T-helper 1 cell treated with Interleukin-12 subunit alpha and Interleukin-12 subunit beta and Interleukin-4 antibody, amounts not matched to agents 30 μg/mL and 1 μg/mL, for 36 hours (primary cell): ENCODE measurements around the gene R3HDM4.
"Not testable (repeated sequence)": the region's sequence is repeated elsewhere in the genome, so short reads cannot be mapped to it uniquely, and the experiment has no call there.

Source experiments
- H3K27ac Mint-ChIP-seq: one replicate; pipeline ENCODE4 v1.8.0; 2021; ENCODE audit warnings: mild to moderate bottlenecking, mixed read lengths
- H3K27me3 Mint-ChIP-seq: one replicate; pipeline ENCODE4 v1.8.0; 2021; ENCODE audit warnings: low read depth, mixed read lengths
- H3K36me3 Mint-ChIP-seq: one replicate; pipeline ENCODE4 v1.8.0; 2021; ENCODE audit warnings: low read depth, mixed read lengths
- H3K4me1 Mint-ChIP-seq: one replicate; pipeline ENCODE4 v1.8.0; 2021; ENCODE audit warnings: low read depth, mixed read lengths
- H3K4me3 Mint-ChIP-seq: one replicate; pipeline ENCODE4 v1.8.0; 2021; ENCODE audit warnings: mild to moderate bottlenecking, moderate library complexity, mixed read lengths
- H3K9me3 Mint-ChIP-seq: one replicate; pipeline ENCODE4 v1.8.0; 2021; ENCODE audit warnings: mixed read lengths

Gene R3HDM4

GRCh38 chr19:899336-900042 is 13.5 kb downstream of the R3HDM4 start:
- H3K27ac Mint-ChIP-seq, result no peak overlapping the region
- no peaks in the 10 kb centered on the region for H3K27me3 Mint-ChIP-seq
- H3K9me3 Mint-ChIP-seq, result no peaks in the 10 kb centered on the region
- peaks cover 10% of the 10 kb centered on the region for H3K4me1 Mint-ChIP-seq
- no peak overlapping the region for H3K4me3 Mint-ChIP-seq
- peaks cover 11% of the 10 kb centered on the region for H3K36me3 Mint-ChIP-seq

DNA sequence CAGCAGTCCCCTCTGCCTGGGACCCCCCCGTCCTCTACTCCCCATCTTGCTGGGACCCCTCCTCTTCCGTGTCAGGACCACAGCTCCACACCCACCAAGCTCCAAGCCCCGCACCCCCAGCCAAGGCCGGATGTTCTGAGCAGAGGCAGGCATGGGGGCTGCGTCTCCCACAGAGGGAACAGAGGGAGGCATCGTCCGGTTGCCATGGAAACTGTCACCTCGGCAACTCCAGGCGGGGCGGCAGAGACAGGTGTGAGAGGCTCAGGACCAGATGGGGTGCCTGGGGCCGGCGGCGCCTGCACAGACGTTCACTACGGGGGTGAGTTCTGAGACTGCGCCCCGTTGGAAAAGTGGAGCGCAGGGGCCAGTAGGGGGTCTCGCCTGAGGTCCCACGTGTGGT is 14.4 kb downstream of the R3HDM4 start:
- Mint-ChIP-seq H3K9me3 (no peaks in the 10 kb centered on the region), H3K36me3 (peaks cover 5% of the 10 kb centered on the region), H3K27me3 (no peaks in the 10 kb centered on the region), H3K4me1 (peaks cover 5% of the 10 kb centered on the region), H3K27ac (no peak overlapping the region), H3K4me3 (no peak overlapping the region)

DNA sequence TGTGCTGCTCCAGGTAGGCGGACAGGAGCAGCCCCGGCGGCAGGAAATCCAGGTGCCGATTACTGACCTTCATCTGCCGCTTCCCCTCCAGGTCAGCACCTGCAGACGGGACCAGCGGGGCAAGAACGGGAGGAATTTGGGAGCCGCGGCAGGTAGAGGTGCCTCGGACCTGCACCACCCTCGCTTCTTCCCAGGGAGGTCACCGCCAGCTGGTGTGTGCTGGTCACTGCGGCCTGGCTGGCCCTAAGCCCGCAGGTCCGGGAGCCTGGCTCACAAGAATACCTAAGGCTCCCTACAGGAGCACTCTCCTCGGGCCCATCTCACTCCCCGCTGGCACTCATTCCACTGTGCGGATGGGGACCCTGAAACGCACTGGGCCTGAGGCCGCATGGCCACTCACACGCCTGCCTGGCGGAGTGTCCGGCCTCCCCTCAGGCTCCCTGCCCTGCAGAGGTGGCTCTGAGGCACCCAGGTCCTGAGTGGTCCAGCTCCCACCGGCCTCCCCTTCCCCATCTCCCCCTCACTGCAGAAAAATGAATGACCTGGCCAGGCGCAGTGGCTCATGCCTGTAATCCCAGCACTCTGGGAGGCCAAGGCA is 15.5 kb downstream of the R3HDM4 start:
- H3K36me3 Mint-ChIP-seq, result peaks cover 10% of the 10 kb centered on the region
- peaks cover 11% of the 10 kb centered on the region for H3K4me1 Mint-ChIP-seq
- H3K9me3 Mint-ChIP-seq, result no peaks in the 10 kb centered on the region
- no peaks in the 10 kb centered on the region for H3K27me3 Mint-ChIP-seq
- H3K27ac Mint-ChIP-seq, result no peak overlapping the region
- no peak overlapping the region for H3K4me3 Mint-ChIP-seq

GRCh38 chr19:896999-897398 is 16.0 kb downstream of the R3HDM4 start:
- Mint-ChIP-seq H3K4me1 (peaks cover 12% of the 10 kb centered on the region), H3K9me3 (no peaks in the 10 kb centered on the region), H3K4me3 (no peak overlapping the region), H3K36me3 (peaks cover 10% of the 10 kb centered on the region), H3K27me3 (no peaks in the 10 kb centered on the region), H3K27ac (no peak overlapping the region)

DNA sequence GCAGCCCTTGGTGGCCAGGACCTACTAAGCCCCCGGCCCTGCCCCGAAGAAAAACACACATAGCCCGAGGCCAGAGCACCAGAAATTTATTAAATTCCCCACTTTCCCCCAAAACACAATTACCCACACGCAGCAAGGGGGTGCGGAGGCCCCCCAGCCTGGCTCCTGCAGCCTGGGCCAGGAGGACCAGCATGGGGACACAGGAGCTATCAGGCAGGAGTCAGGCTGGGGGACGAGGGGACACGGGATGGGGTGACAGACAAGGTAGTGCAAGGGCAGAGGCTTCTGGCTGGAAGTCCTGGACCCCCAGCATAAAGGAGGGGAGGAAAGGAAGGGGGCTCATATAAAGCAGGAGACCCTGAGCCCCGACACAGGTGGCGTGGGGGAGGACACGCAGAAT is 16.6 kb downstream of the R3HDM4 start:
- H3K27me3 Mint-ChIP-seq, result no peaks in the 10 kb centered on the region
- H3K9me3 Mint-ChIP-seq, result no peaks in the 10 kb centered on the region
- H3K27ac Mint-ChIP-seq, result no peak overlapping the region
- peaks cover 12% of the 10 kb centered on the region for H3K4me1 Mint-ChIP-seq
- H3K4me3 Mint-ChIP-seq, result no peak overlapping the region
- H3K36me3 Mint-ChIP-seq, result peaks cover 10% of the 10 kb centered on the region

DNA sequence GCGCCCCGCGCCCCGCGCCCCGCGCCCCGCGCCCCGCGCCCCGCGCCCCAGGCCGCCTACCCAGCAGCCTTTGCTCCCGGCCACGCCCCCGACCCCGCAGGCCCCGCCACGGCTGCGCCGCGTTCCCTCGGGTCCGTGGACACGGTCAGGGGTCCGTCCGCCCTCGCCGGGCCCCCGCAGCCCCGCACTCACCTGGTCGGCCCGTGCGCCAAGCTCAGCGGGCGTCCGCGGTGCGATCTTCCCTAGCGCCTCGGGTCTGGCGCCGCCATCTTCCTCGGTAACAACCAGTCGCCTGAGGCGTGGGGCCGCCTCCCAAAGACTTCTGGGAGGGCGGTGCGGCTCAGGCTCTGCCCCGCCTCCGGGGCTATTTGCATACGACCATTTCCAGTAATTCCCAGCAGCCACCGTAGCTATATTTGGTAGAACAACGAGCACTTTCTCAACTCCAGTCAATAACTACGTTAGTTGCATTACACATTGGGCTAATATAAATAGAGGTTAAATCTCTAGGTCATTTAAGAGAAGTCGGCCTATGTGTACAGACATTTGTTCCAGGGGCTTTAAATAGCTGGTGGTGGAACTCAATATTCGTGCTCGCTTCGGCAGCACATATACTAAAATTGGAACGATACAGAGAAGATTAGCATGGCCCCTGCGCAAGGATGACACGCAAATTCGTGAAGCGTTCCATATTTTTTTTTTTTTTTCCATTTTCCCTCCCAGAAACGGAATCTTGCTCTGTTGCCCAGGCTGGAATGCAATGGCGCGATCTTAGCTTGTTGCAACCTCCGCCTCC is 19.9 kb downstream of the R3HDM4 start, which contains the start of the genes MED16 and RNU6-9:
TSS of gene MED16 (minus strand) at position 294 of the 796 bp plus-strand sequence. CDS start 2,056 bp downstream, outside the sequence.
TSS of gene RNU6-9 (plus strand) at position 591 of the 796 bp plus-strand sequence.
- Mint-ChIP-seq H3K27me3 (no peaks in the 10 kb centered on the region), H3K4me3 (peak within 1 kb of the TSS; percentile 93), H3K36me3 (peaks cover 11% of the 10 kb centered on the region), H3K9me3 (no peaks in the 10 kb centered on the region), H3K27ac (peak within 1 kb of the TSS; percentile 96), H3K4me1 (peaks cover 13% of the 10 kb centered on the region)

DNA sequence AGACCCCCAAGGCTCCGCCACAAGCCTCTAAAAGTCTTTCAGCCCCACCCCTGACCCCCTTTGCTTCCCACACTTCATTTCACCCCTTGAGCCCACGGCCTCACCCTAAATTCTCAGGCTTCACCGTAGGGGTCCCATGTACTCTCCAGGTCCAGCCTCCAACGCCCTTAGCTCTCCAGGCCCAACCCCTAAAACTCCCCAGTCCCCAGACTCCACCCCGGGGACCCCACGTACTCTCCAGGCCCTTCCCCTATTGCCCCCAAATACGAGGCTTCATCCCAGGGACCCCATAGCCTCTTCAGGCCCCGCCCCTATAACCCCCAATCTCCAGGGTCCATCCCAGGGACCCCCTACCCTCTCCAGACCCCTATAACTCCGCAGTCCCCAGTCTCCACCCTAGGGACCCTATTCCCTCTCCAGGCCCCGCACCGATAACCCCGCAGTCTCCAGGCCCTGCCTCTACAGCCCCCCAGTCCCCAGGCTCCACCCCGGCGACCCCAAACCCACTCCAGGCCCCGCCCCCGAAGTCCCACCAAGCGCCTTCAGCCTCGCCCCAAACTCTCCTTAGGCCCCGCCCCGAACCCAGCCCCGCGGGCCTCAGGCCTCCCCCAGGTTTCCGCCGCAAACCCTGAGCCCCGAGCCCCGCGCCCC is 20.7 kb downstream of the R3HDM4 start:
- H3K27me3 Mint-ChIP-seq, result no peaks in the 10 kb centered on the region
- H3K4me1 Mint-ChIP-seq, result peaks cover 11% of the 10 kb centered on the region
- peak overlapping the region; percentile 86 for H3K4me3 Mint-ChIP-seq
- H3K36me3 Mint-ChIP-seq, result peaks cover 11% of the 10 kb centered on the region
- no peaks in the 10 kb centered on the region for H3K9me3 Mint-ChIP-seq
- H3K27ac Mint-ChIP-seq, result peak overlapping the region; percentile 87

DNA sequence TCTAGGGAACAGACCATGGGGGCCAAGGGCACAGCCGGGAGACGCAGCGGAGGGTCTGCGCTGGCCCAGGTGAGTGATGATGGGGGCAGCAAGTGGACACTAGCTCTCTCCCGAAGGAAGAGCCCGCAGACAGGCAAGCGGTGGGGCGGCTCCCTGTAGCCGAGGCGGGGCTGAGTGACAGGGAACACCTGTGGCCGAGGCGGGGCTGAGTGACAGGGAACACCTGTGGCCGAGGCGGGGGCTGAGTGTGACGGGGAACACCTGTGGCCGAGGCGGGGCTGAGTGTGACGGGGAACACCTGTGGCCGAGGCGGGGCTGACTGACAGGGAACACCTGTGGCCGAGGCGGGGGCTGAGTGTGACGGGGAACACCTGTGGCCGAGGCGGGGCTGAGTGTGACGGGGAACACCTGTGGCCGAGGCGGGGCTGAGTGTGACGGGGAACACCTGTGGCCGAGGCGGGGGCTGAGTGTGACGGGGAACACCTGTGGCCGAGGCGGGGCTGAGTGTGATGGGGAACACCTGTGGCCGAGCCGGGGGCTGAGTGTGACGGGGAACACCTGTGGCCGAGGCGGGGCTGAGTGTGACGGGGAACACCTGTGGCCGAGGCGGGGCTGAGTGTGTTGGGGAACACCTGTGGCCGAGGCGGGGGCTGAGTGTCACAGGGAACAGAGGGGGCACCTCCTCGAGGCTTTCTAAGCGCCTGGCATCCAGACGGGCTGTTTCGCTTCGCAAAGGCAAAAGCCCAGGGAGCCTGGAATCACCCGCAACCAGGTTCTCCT is 21.4 kb downstream of the R3HDM4 start:
- H3K27me3 Mint-ChIP-seq, H3K9me3 Mint-ChIP-seq: not testable (repeated sequence)
- Mint-ChIP-seq H3K4me3 (peak overlapping the region; percentile 86), H3K27ac (peak overlapping the region; percentile 87), H3K36me3 (peaks cover 14% of the 10 kb centered on the region), H3K4me1 (peaks cover 11% of the 10 kb centered on the region)

- Mint-ChIP-seq H3K4me3 (peak overlapping the region; percentile 72), H3K27me3 (no peaks in the 10 kb centered on the region), H3K9me3 (no peaks in the 10 kb centered on the region), H3K4me1 (peaks cover 11% of the 10 kb centered on the region), H3K27ac (peak overlapping the region; percentile 68), H3K36me3 (peaks cover 11% of the 10 kb centered on the region)
Measured at GRCh38 chr19:890831-891230, 22.2 kb downstream of the R3HDM4 start.

- Mint-ChIP-seq H3K4me1 (peaks cover 11% of the 10 kb centered on the region), H3K4me3 (no peak overlapping the region), H3K27me3 (no peaks in the 10 kb centered on the region), H3K27ac (peak overlapping the region; percentile 31), H3K9me3 (no peaks in the 10 kb centered on the region), H3K36me3 (peaks cover 13% of the 10 kb centered on the region)
Measured at GRCh38 chr19:889662-890295, 23.2 kb downstream of the R3HDM4 start.

DNA sequence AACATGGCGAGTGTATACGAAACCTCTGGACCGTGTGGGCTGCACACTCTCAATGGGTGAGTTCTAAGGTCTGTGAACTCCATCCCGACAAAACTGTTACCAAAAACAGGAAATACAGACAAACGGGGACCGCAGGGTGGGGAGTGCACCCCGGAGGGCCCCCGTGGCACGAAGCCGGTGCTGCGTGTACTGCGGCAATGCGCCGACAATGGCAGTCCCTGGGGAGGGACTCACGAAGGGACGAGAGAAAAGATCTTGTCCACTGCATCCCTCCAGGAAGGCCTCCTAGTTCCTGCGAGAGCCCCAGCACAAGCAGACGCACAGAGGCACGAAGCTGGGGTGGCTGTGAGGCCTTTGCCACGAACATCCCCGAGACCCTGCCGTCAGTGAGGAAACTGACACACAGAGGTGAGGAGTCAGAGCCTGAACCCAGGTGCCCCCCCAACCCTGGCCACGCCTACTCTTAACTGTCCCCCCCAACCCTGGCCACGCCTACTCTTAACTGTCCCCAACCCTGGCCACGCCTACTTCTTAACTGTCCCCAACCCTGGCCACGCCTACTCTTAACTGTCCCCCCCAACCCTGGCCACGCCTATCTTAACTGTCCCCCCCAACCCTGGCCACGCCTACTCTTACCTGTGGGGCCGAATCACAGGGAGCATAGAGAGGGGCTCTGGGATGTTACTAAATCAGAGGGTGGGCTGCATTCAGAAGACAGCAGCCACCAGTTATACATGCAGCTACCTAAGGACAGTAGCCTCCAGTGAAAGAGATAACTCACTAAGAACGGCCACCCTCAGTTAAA is 24.2 kb downstream of the R3HDM4 start:
- H3K27ac Mint-ChIP-seq, result peak overlapping the region; percentile 68
- peaks cover 15% of the 10 kb centered on the region for H3K36me3 Mint-ChIP-seq
- peak overlapping the region; percentile 21 for H3K4me3 Mint-ChIP-seq
- H3K9me3 Mint-ChIP-seq, result no peaks in the 10 kb centered on the region
- H3K27me3 Mint-ChIP-seq, result no peaks in the 10 kb centered on the region
- peaks cover 11% of the 10 kb centered on the region for H3K4me1 Mint-ChIP-seq

DNA sequence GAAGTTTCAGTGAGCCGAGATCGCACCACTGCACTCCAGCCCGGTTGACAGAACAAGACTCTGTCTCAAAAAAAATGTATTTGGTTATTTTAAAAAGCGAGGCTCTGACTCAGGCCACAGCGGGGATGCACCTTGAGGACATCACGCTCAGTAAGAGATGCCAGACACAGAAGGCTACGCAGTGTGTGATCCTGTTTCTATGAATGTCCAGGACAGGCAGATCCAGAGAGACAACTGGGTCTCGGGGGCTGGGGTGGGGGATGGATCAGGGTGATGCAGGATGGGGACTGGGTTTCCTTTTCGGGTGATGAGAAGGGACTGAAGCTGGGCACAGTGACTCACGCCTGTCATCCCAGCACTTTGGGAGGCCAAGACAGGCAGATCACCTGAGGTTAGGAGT is 25.4 kb downstream of the R3HDM4 start:
- Mint-ChIP-seq H3K4me3 (no peak overlapping the region), H3K27me3 (no peaks in the 10 kb centered on the region), H3K27ac (no peak overlapping the region), H3K4me1 (peaks cover 5% of the 10 kb centered on the region), H3K9me3 (no peaks in the 10 kb centered on the region), H3K36me3 (peaks cover 10% of the 10 kb centered on the region)

DNA sequence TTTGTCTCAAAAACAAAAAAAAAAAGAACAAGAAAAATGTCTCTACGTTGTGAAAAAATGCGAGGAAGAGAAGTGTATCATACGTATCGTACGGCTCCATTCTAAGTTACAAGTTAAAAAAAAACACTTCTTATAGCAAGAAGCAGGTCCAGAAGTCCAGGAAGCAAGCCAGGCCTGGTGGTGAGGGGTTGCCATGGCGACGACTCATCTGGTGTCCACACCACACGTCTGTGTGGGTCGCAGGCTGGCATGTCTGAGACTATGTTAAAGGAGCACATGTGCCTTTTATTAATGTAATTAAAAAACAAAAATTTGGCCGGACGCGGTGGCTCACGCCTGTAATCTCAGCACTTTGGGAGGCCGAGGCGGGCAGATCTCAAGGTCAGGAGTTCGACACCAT is 25.9 kb downstream of the R3HDM4 start:
- H3K27ac Mint-ChIP-seq, result no peak overlapping the region
- H3K4me3 Mint-ChIP-seq, result no peak overlapping the region
- peaks cover 4% of the 10 kb centered on the region for H3K4me1 Mint-ChIP-seq
- no peaks in the 10 kb centered on the region for H3K9me3 Mint-ChIP-seq
- H3K27me3 Mint-ChIP-seq, result no peaks in the 10 kb centered on the region
- peaks cover 13% of the 10 kb centered on the region for H3K36me3 Mint-ChIP-seq
